ENCODE results near the gene EXOSC7. TPM values are rescaled to one million over a fixed set of nuclear protein-coding genes. Genes with fewer than 3 reads are reported as not detected.

EXOSC7 gene
- total RNA-seq, 4 donors from 2014 or later: 57.4 to 80.3 (median 60.9) TPM

DNA sequence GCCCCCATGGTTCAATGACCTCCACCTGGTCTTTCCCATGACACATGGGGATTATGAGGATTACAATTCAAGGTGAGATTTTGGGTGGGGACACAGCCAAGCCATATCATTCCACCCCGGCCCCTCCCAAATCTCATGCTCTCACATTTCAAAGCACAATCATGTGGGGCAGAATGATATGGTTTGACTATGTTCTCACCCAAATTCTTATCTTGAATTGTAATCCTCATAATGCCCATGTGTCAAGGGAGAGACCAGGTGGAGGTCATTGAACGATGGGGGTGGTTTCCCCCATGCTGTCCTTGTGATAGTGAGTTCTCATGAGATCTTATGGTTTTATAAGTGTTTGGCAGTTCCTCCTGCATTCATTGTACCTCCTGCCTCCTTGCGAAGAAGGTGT lies 47.6 kb downstream of the EXOSC7 start:
- peaks cover 34 to 40% of the 10 kb centered on the region in 2 donors for H3K4me1 ChIP-seq

GRCh38 chr3:45024542-45025255 lies 48.7 kb downstream of the EXOSC7 start:
- peaks cover 34 to 42% of the 10 kb centered on the region in 2 donors for H3K4me1 ChIP-seq
- H3K4me3 ChIP-seq: no peak overlapping the region
- TF ChIP-seq POLR2A (IDR thresholded peaks at IDR 0.05): no peak
- TF ChIP-seq, protein P1, sequence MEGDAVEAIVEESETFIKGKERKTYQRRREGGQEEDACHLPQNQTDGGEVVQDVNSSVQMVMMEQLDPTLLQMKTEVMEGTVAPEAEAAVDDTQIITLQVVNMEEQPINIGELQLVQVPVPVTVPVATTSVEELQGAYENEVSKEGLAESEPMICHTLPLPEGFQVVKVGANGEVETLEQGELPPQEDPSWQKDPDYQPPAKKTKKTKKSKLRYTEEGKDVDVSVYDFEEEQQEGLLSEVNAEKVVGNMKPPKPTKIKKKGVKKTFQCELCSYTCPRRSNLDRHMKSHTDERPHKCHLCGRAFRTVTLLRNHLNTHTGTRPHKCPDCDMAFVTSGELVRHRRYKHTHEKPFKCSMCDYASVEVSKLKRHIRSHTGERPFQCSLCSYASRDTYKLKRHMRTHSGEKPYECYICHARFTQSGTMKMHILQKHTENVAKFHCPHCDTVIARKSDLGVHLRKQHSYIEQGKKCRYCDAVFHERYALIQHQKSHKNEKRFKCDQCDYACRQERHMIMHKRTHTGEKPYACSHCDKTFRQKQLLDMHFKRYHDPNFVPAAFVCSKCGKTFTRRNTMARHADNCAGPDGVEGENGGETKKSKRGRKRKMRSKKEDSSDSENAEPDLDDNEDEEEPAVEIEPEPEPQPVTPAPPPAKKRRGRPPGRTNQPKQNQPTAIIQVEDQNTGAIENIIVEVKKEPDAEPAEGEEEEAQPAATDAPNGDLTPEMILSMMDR (IDR thresholded peaks at IDR 0.05 in 4 of 5, conservative IDR thresholded peaks at IDR 0.05 in 1 of 5): no peak
- no peak for DNase-seq
- H3K27me3 ChIP-seq: peaks cover 0 to 9% (median 3%) of the 10 kb centered on the region in 3 donors
- peak overlapping the region; percentile 43 to 69 (median 62) for H3K27ac ChIP-seq
- no peaks in the 10 kb centered on the region for H3K9me3 ChIP-seq
- no peaks in the 10 kb centered on the region for H3K36me3 ChIP-seq
- no peak for ATAC-seq
- intact Hi-C loops (cut with DNase I; ENCODE audit: low total_unique reads): no loop called here
- in situ Hi-C loops (cut with MboI; ENCODE audit: low sequenced_read_pairs in 4 of 4): loop anchor here (25.0 kb wide), 3 partner anchors 463 to 638 kb away; no protein-coding TSS in a partner anchor

More for the DNA sequence above, 47.6 kb downstream of the EXOSC7 start:
- in situ Hi-C loops (cut with MboI; ENCODE audit: low sequenced_read_pairs in 4 of 4) (no loop called here), intact Hi-C loops (cut with DNase I; ENCODE audit: low total_unique reads) (no loop called here)
- DNase-seq (no peak), ATAC-seq (no peak)
- TF ChIP-seq, protein P1 (IDR thresholded peaks at IDR 0.05 in 4 of 5, conservative IDR thresholded peaks at IDR 0.05 in 1 of 5): no peak
- TF ChIP-seq POLR2A (IDR thresholded peaks at IDR 0.05): no peak
- Histone ChIP-seq H3K9me3 (no peaks in the 10 kb centered on the region), H3K36me3 (no peaks in the 10 kb centered on the region), H3K4me3 (no peak overlapping the region), H3K27ac (no peak overlapping the region), H3K27me3 (peaks cover 0 to 9% (median 3%) of the 10 kb centered on the region in 3 donors)

- in situ Hi-C loops (cut with MboI; ENCODE audit: low sequenced_read_pairs in 4 of 4): loop anchor here (25.0 kb wide), 3 partner anchors 461 to 636 kb away; no protein-coding TSS in a partner anchor
- intact Hi-C loops (cut with DNase I; ENCODE audit: low total_unique reads): no loop called here
Observed at GRCh38 chr3:45026038-45026437, 50.0 kb downstream of the EXOSC7 start, which contains the start of gene CLEC3B. Gene CLEC3B (plus strand): TSS chr3:45026303. CDS start chr3:45026363, 60 bp downstream.

GRCh38 chr3:45026957-45027356 lies 50.9 kb downstream of the EXOSC7 start:
- intact Hi-C loops (cut with DNase I; ENCODE audit: low total_unique reads): no loop called here
- in situ Hi-C loops (cut with MboI; ENCODE audit: low sequenced_read_pairs in 4 of 4): loop anchor here (25.0 kb wide), 3 partner anchors 460 to 635 kb away; no protein-coding TSS in a partner anchor
- H3K4me3 ChIP-seq: peak overlapping the region in 3 of 4 donors; percentile 31 to 48 (median 32)

More at GRCh38 chr3:45026038-45026437, 50.0 kb downstream of the EXOSC7 start, which contains the start of gene CLEC3B:
- DNase-seq (peak in 1 of 2 donors; percentile 63), ATAC-seq (peak; percentile 21 to 47)
- TF ChIP-seq POLR2A (IDR thresholded peaks at IDR 0.05): no peak
- TF ChIP-seq, protein P1 (IDR thresholded peaks at IDR 0.05 in 4 of 5, conservative IDR thresholded peaks at IDR 0.05 in 1 of 5): no peak
- Histone ChIP-seq H3K27ac (peak within 1 kb of the TSS; percentile 43 to 69 (median 62)), H3K27me3 (peaks cover 0 to 9% (median 3%) of the 10 kb centered on the region in 3 donors), H3K4me1 (peaks cover 34 to 40% of the 10 kb centered on the region in 2 donors), H3K9me3 (no peaks in the 10 kb centered on the region), H3K36me3 (no peaks in the 10 kb centered on the region), H3K4me3 (peak within 1 kb of the TSS; percentile 10 to 48 (median 32))

More at GRCh38 chr3:45026957-45027356, 50.9 kb downstream of the EXOSC7 start:
- H3K36me3 ChIP-seq: no peaks in the 10 kb centered on the region
- ATAC-seq (peak in 1 of 2 donors; percentile 73), DNase-seq (peak; percentile 59 to 78)
- H3K9me3 ChIP-seq: no peaks in the 10 kb centered on the region
- H3K27ac ChIP-seq: peak overlapping the region; percentile 41 to 66 (median 58)
- TF ChIP-seq, protein P1 (IDR thresholded peaks at IDR 0.05 in 4 of 5, conservative IDR thresholded peaks at IDR 0.05 in 1 of 5): no peak
- TF ChIP-seq POLR2A (IDR thresholded peaks at IDR 0.05): no peak
- peaks cover 0 to 9% (median 3%) of the 10 kb centered on the region in 3 donors for H3K27me3 ChIP-seq
- peaks cover 34 to 37% of the 10 kb centered on the region in 2 donors for H3K4me1 ChIP-seq
